Colonic mucosa (tissue), 4 donors: ENCODE results near the gene GEN1. TPM values are rescaled to one million over a fixed set of nuclear protein-coding genes. Genes with fewer than 3 reads are reported as not detected.

Experiments used
- DNase-seq: peaks from one replicate; pipeline ENCODE4 v3.0.0-alpha.2; 2020
- H3K27ac ChIP-seq: fragments of 200-600 bp; one replicate; pipeline ENCODE4 v1.8.0; 2021
- H3K27me3 ChIP-seq: fragments of 200-600 bp; one replicate; pipeline ENCODE4 v1.8.0; 2021
- H3K36me3 ChIP-seq: fragments of 200-600 bp; one replicate; pipeline ENCODE4 v1.8.0; 2021
- H3K4me1 ChIP-seq: fragments of 200-600 bp; one replicate; pipeline ENCODE4 v1.8.0; 2021; ENCODE audit warnings: mild to moderate bottlenecking
- H3K4me3 ChIP-seq: fragments of 200-600 bp; one replicate; pipeline ENCODE4 v1.8.0; 2021
- H3K9ac ChIP-seq, 2 donors: one replicate each; pipeline ENCODE4 v1.7.0; 2013; ENCODE audit warnings: control low read depth in 2 of 2, low read depth in 2 of 2, low read length in 2 of 2
- H3K9me3 ChIP-seq: fragments of 200-600 bp; one replicate; pipeline ENCODE4 v1.8.0; 2021
- intact Hi-C: fragments of 100-400 bp; cut with DNase I; formaldehyde crosslinking; loops from one replicate; pipeline ENCODE4 v1.14.1; 2022
- total RNA-seq, 2 donors: library from RNA; stranded (reverse); fragmentation: NEBNext Ultra II Directional in 1 of 2; extraction: Animal tissue kit (Norgen Biotek cat#: 25700) in 1 of 2; gene quantifications; one replicate each; pipeline ENCODE4 v1.2.1, GENCODE V29; 2021
- TF ChIP-seq, protein P1 (sequence below): fragments of 200-600 bp; IDR thresholded peaks from one replicate; pipeline ENCODE4 v1.8.0; 2022; ENCODE audit warnings: antibody characterized with exemption, mild to moderate bottlenecking
- donor health status: healthy.
- donor health status: DM: no; HTN: no; CAD: no.
- donor health status: DM: no; HTN: no; CAD: no.

The GEN1 gene
- total RNA-seq, 2 donors from 2014 or later: 13.1 to 30.0 TPM

- Histone ChIP-seq H3K9ac (no peak overlapping the region), H3K36me3 (no peaks in the 10 kb centered on the region), H3K27ac (no peak overlapping the region), H3K4me3 (no peak overlapping the region), H3K27me3 (no peaks in the 10 kb centered on the region), H3K4me1 (no peaks in the 10 kb centered on the region), H3K9me3 (no peaks in the 10 kb centered on the region)
- intact Hi-C loops: no loop called here
- TF ChIP-seq, protein P1, sequence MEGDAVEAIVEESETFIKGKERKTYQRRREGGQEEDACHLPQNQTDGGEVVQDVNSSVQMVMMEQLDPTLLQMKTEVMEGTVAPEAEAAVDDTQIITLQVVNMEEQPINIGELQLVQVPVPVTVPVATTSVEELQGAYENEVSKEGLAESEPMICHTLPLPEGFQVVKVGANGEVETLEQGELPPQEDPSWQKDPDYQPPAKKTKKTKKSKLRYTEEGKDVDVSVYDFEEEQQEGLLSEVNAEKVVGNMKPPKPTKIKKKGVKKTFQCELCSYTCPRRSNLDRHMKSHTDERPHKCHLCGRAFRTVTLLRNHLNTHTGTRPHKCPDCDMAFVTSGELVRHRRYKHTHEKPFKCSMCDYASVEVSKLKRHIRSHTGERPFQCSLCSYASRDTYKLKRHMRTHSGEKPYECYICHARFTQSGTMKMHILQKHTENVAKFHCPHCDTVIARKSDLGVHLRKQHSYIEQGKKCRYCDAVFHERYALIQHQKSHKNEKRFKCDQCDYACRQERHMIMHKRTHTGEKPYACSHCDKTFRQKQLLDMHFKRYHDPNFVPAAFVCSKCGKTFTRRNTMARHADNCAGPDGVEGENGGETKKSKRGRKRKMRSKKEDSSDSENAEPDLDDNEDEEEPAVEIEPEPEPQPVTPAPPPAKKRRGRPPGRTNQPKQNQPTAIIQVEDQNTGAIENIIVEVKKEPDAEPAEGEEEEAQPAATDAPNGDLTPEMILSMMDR: no peak
- DNase-seq: no peak
Measured at GRCh38 chr2:17813742-17814473, 60.0 kb downstream of the GEN1 start.

GRCh38 chr2:17814601-17815000 is 60.7 kb downstream of the GEN1 start:
- TF ChIP-seq, protein P1: no peak
- no peak overlapping the region for H3K4me3 ChIP-seq
- no peaks in the 10 kb centered on the region for H3K4me1 ChIP-seq
- H3K9ac ChIP-seq: no peak overlapping the region
- no peak overlapping the region for H3K27ac ChIP-seq
- no peaks in the 10 kb centered on the region for H3K36me3 ChIP-seq
- DNase-seq: no peak
- no peaks in the 10 kb centered on the region for H3K9me3 ChIP-seq
- H3K27me3 ChIP-seq: no peaks in the 10 kb centered on the region
- intact Hi-C loops: no loop called here

GRCh38 chr2:17815468-17816184 is 61.7 kb downstream of the GEN1 start:
- H3K4me3 ChIP-seq: no peak overlapping the region
- H3K27me3 ChIP-seq: no peaks in the 10 kb centered on the region
- TF ChIP-seq, protein P1: no peak
- no peak overlapping the region for H3K27ac ChIP-seq
- no peaks in the 10 kb centered on the region for H3K9me3 ChIP-seq
- H3K4me1 ChIP-seq: no peaks in the 10 kb centered on the region
- intact Hi-C loops: no loop called here
- no peaks in the 10 kb centered on the region for H3K36me3 ChIP-seq
- DNase-seq: no peak
- H3K9ac ChIP-seq: no peak overlapping the region

GRCh38 chr2:17816396-17817245 is 62.7 kb downstream of the GEN1 start, which contains the start of gene MSGN1:
Gene MSGN1, plus strand, starts transcription at chr2:17816460. Its CDS starts 59 bp downstream, at chr2:17816519.
- TF ChIP-seq, protein P1: no peak
- intact Hi-C loops: no loop called here
- Histone ChIP-seq H3K4me3 (no peak within 1 kb of the TSS), H3K9ac (no peak within 1 kb of the TSS), H3K27ac (no peak within 1 kb of the TSS), H3K4me1 (no peaks in the 10 kb centered on the region), H3K9me3 (no peaks in the 10 kb centered on the region), H3K27me3 (no peaks in the 10 kb centered on the region), H3K36me3 (no peaks in the 10 kb centered on the region)
- DNase-seq: no peak

GRCh38 chr2:17818235-17818815 is 64.4 kb downstream of the GEN1 start:
- intact Hi-C loops: no loop called here
- DNase-seq: no peak
- Histone ChIP-seq H3K36me3 (no peaks in the 10 kb centered on the region), H3K27me3 (no peaks in the 10 kb centered on the region), H3K9ac (no peak overlapping the region), H3K4me3 (no peak overlapping the region), H3K9me3 (no peaks in the 10 kb centered on the region), H3K27ac (no peak overlapping the region), H3K4me1 (no peaks in the 10 kb centered on the region)
- TF ChIP-seq, protein P1: no peak
